ENCODE data around the gene COL20A1. TPM values are rescaled to one million over a fixed set of nuclear protein-coding genes. Genes with fewer than 3 reads are reported as not detected.

Gene COL20A1
- total and polyA plus RNA-seq, 2 of the 13 experiments (the other 11 are each of a cell fraction or from before 2014, with no cell fraction given), result not detected

DNA sequence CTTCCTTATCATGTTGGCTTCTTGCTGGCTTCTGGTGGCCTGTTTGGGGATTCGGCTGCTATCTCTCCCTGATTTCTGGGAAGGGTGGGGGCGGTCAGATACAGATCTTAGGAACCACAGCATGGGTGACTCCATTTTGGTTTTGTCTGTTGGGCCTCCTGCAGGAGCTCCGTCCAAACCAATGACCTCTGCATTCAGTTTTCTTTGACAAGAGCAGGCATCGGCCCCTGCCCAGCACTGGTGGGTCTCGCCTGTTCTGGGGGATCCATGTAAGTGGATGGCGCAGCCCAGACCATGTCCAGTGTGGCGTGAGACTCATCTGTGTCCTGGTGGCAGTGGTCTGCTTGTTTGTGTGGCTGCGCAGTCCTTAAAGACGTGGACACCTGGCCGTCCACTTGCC, 29.0 kb upstream of the COL20A1 start:
- Histone ChIP-seq H3K9ac (ENCODE audit: insufficient read depth, low read depth, low read length) (no peak overlapping the region), H3K27me3 (ENCODE audit: control insufficient read depth in 1 of 2, insufficient read depth in 2 of 2, low read length in 2 of 2) (peaks cover 25 to 70% of the 10 kb centered on the region in 2 experiments), H3K4me3 (replicated peaks in 1 of 3; ENCODE audit: insufficient read depth in 1 of 3, low read depth in 2 of 3, low read length in 3 of 3) (no peak overlapping the region), H4K20me1 (ENCODE audit: insufficient read depth, low read length) (no peaks in the 10 kb centered on the region; the same call in 1 of the 2 replicates), H3K27ac (ENCODE audit: extremely low read length, insufficient read depth, low read length) (no peak overlapping the region), H3K4me1 (ENCODE audit: insufficient read depth, low read length) (peaks cover 52% of the 10 kb centered on the region), H2AFZ (ENCODE audit: low read length) (no peak overlapping the region), H3K9me3 (ENCODE audit: low read length) (no peaks in the 10 kb centered on the region), H3K4me2 (ENCODE audit: low read depth, low read length) (no peak overlapping the region), H3K36me3 (replicated peaks in 1 of 2; ENCODE audit: control insufficient read depth in 1 of 2, insufficient read depth in 2 of 2, low read length in 2 of 2) (no peaks in the 10 kb centered on the region), H3K79me2 (ENCODE audit: insufficient read depth, low read length) (no peaks in the 10 kb centered on the region)
- ATAC-seq, result no peak
- in situ Hi-C loops (cut with HindIII; ENCODE audit: extremely low pct_ligation_motif_present, low pct_unique_long_range_greater_than_20kb) (no loop called here), intact Hi-C loops (cut with micrococcal nuclease; ENCODE audit: unreplicated experiment) (no loop called here)
- TF ChIP-seq NFIB (CRISPR knock-in tag; IDR thresholded peaks at IDR 0.05; ENCODE audit: borderline replicate concordance), result no peak
- TF ChIP-seq, protein P1, sequence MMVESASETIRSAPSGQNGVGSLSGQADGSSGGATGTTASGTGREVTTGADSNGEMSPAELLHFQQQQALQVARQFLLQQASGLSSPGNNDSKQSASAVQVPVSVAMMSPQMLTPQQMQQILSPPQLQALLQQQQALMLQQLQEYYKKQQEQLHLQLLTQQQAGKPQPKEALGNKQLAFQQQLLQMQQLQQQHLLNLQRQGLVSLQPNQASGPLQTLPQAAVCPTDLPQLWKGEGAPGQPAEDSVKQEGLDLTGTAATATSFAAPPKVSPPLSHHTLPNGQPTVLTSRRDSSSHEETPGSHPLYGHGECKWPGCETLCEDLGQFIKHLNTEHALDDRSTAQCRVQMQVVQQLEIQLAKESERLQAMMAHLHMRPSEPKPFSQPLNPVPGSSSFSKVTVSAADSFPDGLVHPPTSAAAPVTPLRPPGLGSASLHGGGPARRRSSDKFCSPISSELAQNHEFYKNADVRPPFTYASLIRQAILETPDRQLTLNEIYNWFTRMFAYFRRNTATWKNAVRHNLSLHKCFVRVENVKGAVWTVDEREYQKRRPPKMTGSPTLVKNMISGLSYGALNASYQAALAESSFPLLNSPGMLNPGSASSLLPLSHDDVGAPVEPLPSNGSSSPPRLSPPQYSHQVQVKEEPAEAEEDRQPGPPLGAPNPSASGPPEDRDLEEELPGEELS (CRISPR knock-in tag; IDR thresholded peaks at IDR 0.05), result no peak
- no peak for TF ChIP-seq KLF11 (CRISPR knock-in tag; IDR thresholded peaks at IDR 0.05)
- TF ChIP-seq, protein P2, sequence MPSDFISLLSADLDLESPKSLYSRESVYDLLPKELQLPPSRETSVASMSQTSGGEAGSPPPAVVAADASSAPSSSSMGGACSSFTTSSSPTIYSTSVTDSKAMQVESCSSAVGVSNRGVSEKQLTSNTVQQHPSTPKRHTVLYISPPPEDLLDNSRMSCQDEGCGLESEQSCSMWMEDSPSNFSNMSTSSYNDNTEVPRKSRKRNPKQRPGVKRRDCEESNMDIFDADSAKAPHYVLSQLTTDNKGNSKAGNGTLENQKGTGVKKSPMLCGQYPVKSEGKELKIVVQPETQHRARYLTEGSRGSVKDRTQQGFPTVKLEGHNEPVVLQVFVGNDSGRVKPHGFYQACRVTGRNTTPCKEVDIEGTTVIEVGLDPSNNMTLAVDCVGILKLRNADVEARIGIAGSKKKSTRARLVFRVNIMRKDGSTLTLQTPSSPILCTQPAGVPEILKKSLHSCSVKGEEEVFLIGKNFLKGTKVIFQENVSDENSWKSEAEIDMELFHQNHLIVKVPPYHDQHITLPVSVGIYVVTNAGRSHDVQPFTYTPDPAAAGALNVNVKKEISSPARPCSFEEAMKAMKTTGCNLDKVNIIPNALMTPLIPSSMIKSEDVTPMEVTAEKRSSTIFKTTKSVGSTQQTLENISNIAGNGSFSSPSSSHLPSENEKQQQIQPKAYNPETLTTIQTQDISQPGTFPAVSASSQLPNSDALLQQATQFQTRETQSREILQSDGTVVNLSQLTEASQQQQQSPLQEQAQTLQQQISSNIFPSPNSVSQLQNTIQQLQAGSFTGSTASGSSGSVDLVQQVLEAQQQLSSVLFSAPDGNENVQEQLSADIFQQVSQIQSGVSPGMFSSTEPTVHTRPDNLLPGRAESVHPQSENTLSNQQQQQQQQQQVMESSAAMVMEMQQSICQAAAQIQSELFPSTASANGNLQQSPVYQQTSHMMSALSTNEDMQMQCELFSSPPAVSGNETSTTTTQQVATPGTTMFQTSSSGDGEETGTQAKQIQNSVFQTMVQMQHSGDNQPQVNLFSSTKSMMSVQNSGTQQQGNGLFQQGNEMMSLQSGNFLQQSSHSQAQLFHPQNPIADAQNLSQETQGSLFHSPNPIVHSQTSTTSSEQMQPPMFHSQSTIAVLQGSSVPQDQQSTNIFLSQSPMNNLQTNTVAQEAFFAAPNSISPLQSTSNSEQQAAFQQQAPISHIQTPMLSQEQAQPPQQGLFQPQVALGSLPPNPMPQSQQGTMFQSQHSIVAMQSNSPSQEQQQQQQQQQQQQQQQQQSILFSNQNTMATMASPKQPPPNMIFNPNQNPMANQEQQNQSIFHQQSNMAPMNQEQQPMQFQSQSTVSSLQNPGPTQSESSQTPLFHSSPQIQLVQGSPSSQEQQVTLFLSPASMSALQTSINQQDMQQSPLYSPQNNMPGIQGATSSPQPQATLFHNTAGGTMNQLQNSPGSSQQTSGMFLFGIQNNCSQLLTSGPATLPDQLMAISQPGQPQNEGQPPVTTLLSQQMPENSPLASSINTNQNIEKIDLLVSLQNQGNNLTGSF (CRISPR knock-in tag; IDR thresholded peaks at IDR 0.05), result no peak
- no peak for TF ChIP-seq POLR2A (IDR thresholded peaks at IDR 0.05; ENCODE audit: insufficient read depth in 1 of 2, low read depth in 2 of 2, low read length in 2 of 2)
- TF ChIP-seq ZNF33B (CRISPR knock-in tag; IDR thresholded peaks at IDR 0.05), result no peak
- POLR2A ChIA-PET, result no interaction called here
- CTCF ChIA-PET (ENCODE audit: low intra/inter-chr PET ratio, low total read pairs), result no interaction called here
- 71% methylated on average over 7 of the region's 10 CpGs for WGBS (ENCODE audit: low lambda C conversion rate)
- no peak for FAIRE-seq
- no TSS peak for BruUV-seq (replicated peaks)
- DNase-seq (ENCODE audit: low spot score), result no peak
